ENCODE measurements around the gene CDCA4. TPM values are rescaled to one million over a fixed set of nuclear protein-coding genes. Genes with fewer than 3 reads are reported as not detected.

Gene CDCA4
- total RNA-seq (13.6 and 15.7 TPM in 2 replicates), polyA plus RNA-seq (15.0 and 17.1 TPM in 2 replicates)

GRCh38 chr14:105020815-105021655 is at the start of gene CDCA4:
CDCA4 (minus strand) TSS chr14:105021083; CDS start chr14:105011929, 9,154 bp downstream.
- peaks cover 49% of the 10 kb centered on the region for H3K79me2 ChIP-seq
- WGBS (ENCODE audit: low lambda C conversion rate, missing lambda C conversion rate) = under 1% methylated on average over 49 of the region's 115 CpGs

GRCh38 chr14:105069871-105070759 is 49.2 kb upstream of the CDCA4 start:
- Histone ChIP-seq H3K27ac (no peak overlapping the region), H3K4me3 (no peak overlapping the region), H3K4me1 (ENCODE audit: insufficient read depth) (peaks cover 1% of the 10 kb centered on the region), H2AFZ (no peak overlapping the region), H3K9me2 (replicated peaks; ENCODE audit: insufficient read depth) (no peaks in the 10 kb centered on the region), H3K79me2 (no peaks in the 10 kb centered on the region), H3K4me2 (no peak overlapping the region), H3K9me3 (ENCODE audit: low read depth) (no peaks in the 10 kb centered on the region), H4K20me1 (ENCODE audit: insufficient read depth, poor library complexity, severe bottlenecking) (no peaks in the 10 kb centered on the region), H3K36me3 (replicated peaks; ENCODE audit: insufficient read depth, low read depth) (no peaks in the 10 kb centered on the region), H3K27me3 (no peaks in the 10 kb centered on the region)
- 80% methylated on average over 20 of the region's 20 CpGs for WGBS (ENCODE audit: low lambda C conversion rate, missing lambda C conversion rate)
- TF ChIP-seq EZH2 (IDR thresholded peaks at IDR 0.05; ENCODE audit: borderline replicate concordance) (no peak), EZH2phosphoT487 (IDR thresholded peaks at IDR 0.05; ENCODE audit: low read depth, severe bottlenecking, unreplicated experiment) (no peak), CTCF (IDR thresholded peaks at IDR 0.05; ENCODE audit: poor library complexity) (no peak)
- peak; percentile 8 for DNase-seq (ENCODE audit: low spot score)

More at GRCh38 chr14:105020815-105021655, at the start of gene CDCA4:
- peak; percentile 99 for DNase-seq (ENCODE audit: low spot score)
- H3K4me3 ChIP-seq = peak within 1 kb of the TSS; percentile 80
- peak within 1 kb of the TSS; percentile 92 for H3K27ac ChIP-seq
- peak within 1 kb of the TSS; percentile 95 for H2AFZ ChIP-seq
- H4K20me1 ChIP-seq (ENCODE audit: insufficient read depth, poor library complexity, severe bottlenecking) = peaks cover 12% of the 10 kb centered on the region
- no peaks in the 10 kb centered on the region for H3K9me3 ChIP-seq (ENCODE audit: low read depth)
- H3K27me3 ChIP-seq = no peaks in the 10 kb centered on the region
- no peaks in the 10 kb centered on the region for H3K9me2 ChIP-seq (replicated peaks; ENCODE audit: insufficient read depth)
- peak within 1 kb of the TSS; percentile 93 for H3K4me2 ChIP-seq
- no peak for TF ChIP-seq EZH2phosphoT487 (IDR thresholded peaks at IDR 0.05; ENCODE audit: low read depth, severe bottlenecking, unreplicated experiment)
- TF ChIP-seq CTCF (IDR thresholded peaks at IDR 0.05; ENCODE audit: poor library complexity) = no peak
- no peak for TF ChIP-seq EZH2 (IDR thresholded peaks at IDR 0.05; ENCODE audit: borderline replicate concordance)
- H3K4me1 ChIP-seq (ENCODE audit: insufficient read depth) = peaks cover 16% of the 10 kb centered on the region
- no peaks in the 10 kb centered on the region for H3K36me3 ChIP-seq (replicated peaks; ENCODE audit: insufficient read depth, low read depth)

GRCh38 chr14:105069522-105069870 is 48.6 kb upstream of the CDCA4 start:
- no peaks in the 10 kb centered on the region for H3K36me3 ChIP-seq (replicated peaks; ENCODE audit: insufficient read depth, low read depth)
- H3K4me2 ChIP-seq = no peak overlapping the region
- no peak overlapping the region for H3K27ac ChIP-seq
- 94% methylated on average over 10 of the region's 10 CpGs for WGBS (ENCODE audit: low lambda C conversion rate, missing lambda C conversion rate)
- H3K9me2 ChIP-seq (replicated peaks; ENCODE audit: insufficient read depth) = no peaks in the 10 kb centered on the region
- H4K20me1 ChIP-seq (ENCODE audit: insufficient read depth, poor library complexity, severe bottlenecking) = no peaks in the 10 kb centered on the region
- DNase-seq (ENCODE audit: low spot score) = no peak
- no peaks in the 10 kb centered on the region for H3K79me2 ChIP-seq
- H2AFZ ChIP-seq = no peak overlapping the region
- H3K4me3 ChIP-seq = no peak overlapping the region
- H3K27me3 ChIP-seq = no peaks in the 10 kb centered on the region
- H3K4me1 ChIP-seq (ENCODE audit: insufficient read depth) = peaks cover 5% of the 10 kb centered on the region
- no peaks in the 10 kb centered on the region for H3K9me3 ChIP-seq (ENCODE audit: low read depth)
- TF ChIP-seq CTCF (IDR thresholded peaks at IDR 0.05; ENCODE audit: poor library complexity) = no peak
- TF ChIP-seq EZH2 (IDR thresholded peaks at IDR 0.05; ENCODE audit: borderline replicate concordance) = no peak
- no peak for TF ChIP-seq EZH2phosphoT487 (IDR thresholded peaks at IDR 0.05; ENCODE audit: low read depth, severe bottlenecking, unreplicated experiment)

Measured in hepatocyte (in vitro differentiated cells).